ENCODE results near the gene CRK. TPM values are rescaled to one million over a fixed set of nuclear protein-coding genes. Genes with fewer than 3 reads are reported as not detected.

CRK gene
- total RNA-seq, 1 experiment from 2014 or later, result 41.8 TPM

GRCh38 chr17:1493291-1493980 lies 37.4 kb upstream of the CRK start:
- Histone ChIP-seq H3K9ac (ENCODE audit: low read length) (no peak overlapping the region), H3F3A (ENCODE audit: low read length, unreplicated experiment) (no peaks in the 10 kb centered on the region), H2AFZ (ENCODE audit: low read length) (no peak overlapping the region), H3K4me2 (ENCODE audit: low read length) (peak overlapping the region; percentile 90), H3K9me3 (ENCODE audit: low read length) (no peaks in the 10 kb centered on the region), H3K79me2 (ENCODE audit: low read length) (peaks cover 35% of the 10 kb centered on the region), H3K36me3 (ENCODE audit: low read depth, low read length) (no peaks in the 10 kb centered on the region), H3K27ac (ENCODE audit: low read length) (no peak overlapping the region), H4K20me1 (ENCODE audit: low read length) (no peaks in the 10 kb centered on the region), H3K4me3 (ENCODE audit: low read length) (no peak overlapping the region), H3K27me3 (ENCODE audit: low read length) (no peaks in the 10 kb centered on the region), H3K9me2 (replicated peaks; ENCODE audit: low read length) (no peaks in the 10 kb centered on the region), H3K4me1 (ENCODE audit: insufficient read depth, low read length) (peaks cover 10% of the 10 kb centered on the region; the same call in 1 of the 2 replicates)
- ATAC-seq, result no peak
- BruUV-seq (replicated peaks), result no TSS peak
- no peak for DNase-seq
- TF ChIP-seq CTCF (conservative IDR thresholded peaks at IDR 0.05; ENCODE audit: low read depth, low read length), result no peak
- ChIA-PET CTCF (interaction anchor here (1.1 kb wide), 1 partner anchor 22 kb away, joined by 3 read pairs; no protein-coding TSS in a partner anchor), POLR2A (ENCODE audit: unreplicated experiment) (no interaction called here)
- intact Hi-C loops (cut with micrococcal nuclease), result loop anchor here (2.0 kb wide), 1 partner anchor 23 kb away; the partner anchor contains the start of gene INPP5K

DNA sequence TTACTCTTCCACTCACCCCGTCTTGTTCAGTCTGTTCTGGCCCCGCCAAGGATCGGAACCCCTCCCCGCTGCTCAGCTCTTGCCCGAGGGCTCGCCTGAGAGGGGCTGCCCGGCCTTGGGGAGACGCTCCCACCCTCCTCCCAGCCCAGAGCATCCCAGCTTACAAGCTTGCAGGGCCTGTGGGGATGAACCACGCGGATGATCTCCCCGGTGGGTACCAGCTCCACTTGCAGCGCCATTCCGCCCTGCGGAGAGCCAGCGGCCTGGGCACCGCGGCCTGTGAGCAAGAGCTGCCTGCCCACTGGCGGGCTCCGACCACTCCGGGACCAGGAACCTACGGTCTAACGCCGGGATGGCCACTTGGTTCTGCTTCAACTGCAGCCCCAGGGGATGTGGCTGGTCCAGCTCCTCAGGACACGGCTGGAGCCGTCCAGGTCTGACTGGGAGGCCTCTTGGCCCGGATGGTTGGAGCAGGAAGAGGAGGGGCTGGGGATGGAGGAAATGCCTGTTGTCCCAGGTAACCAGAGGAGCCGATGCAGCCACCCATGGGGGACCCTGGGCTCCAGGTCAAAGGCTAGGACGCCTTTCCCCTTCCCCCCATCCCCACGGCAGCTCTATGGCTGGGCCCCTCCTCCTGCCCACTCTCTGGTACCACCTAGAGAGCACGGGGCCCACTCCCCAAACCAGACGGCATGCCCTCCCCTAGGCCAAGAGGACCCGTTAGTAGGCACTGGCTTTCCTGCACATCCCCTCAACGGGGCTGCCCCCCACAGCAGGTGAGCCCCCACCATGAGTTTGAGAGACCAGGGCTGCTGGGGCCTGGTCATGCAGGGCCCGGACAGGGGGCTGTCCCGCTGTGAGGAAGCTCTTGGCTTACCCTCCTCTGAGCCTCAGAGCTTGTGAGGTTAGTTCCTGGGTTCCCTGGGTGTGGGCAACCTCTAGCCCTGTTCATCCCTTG lies 36.5 kb upstream of the CRK start, which contains the start of gene MYO1C:
MYO1C (minus strand) TSS at position 438 of the 958 bp plus-strand sequence; CDS start at position 239, 199 bp downstream.
- peak within 1 kb of the TSS; percentile 97 for H3K4me3 ChIP-seq (ENCODE audit: low read length)
- H3K9ac ChIP-seq (ENCODE audit: low read length), result peak within 1 kb of the TSS; percentile 83
- H3F3A ChIP-seq (ENCODE audit: low read length, unreplicated experiment), result no peaks in the 10 kb centered on the region
- H3K9me3 ChIP-seq (ENCODE audit: low read length), result no peaks in the 10 kb centered on the region
- H2AFZ ChIP-seq (ENCODE audit: low read length), result peak within 1 kb of the TSS; percentile 90
- H3K4me1 ChIP-seq (ENCODE audit: insufficient read depth, low read length), result peaks cover 11% of the 10 kb centered on the region; the same call in 1 of the 2 replicates
- no peaks in the 10 kb centered on the region for H3K9me2 ChIP-seq (replicated peaks; ENCODE audit: low read length)
- ATAC-seq (peak; percentile 33), DNase-seq (peak; percentile 47)
- H3K27me3 ChIP-seq (ENCODE audit: low read length), result no peaks in the 10 kb centered on the region
- intact Hi-C loops (cut with micrococcal nuclease), result loop anchor here (2.0 kb wide), 1 partner anchor 24 kb away; the partner anchor contains the start of gene INPP5K
- CTCF ChIA-PET, result interaction anchor here (1.1 to 1.2 kb wide), 2 partner anchors 23 to 24 kb away, joined by 3 read pairs; partner anchors contain the start of gene INPP5K
- BruUV-seq (replicated peaks), result TSS peak; percentile 47
- peak within 1 kb of the TSS; percentile 32 for H3K27ac ChIP-seq (ENCODE audit: low read length)
- H3K36me3 ChIP-seq (ENCODE audit: low read depth, low read length), result no peaks in the 10 kb centered on the region
- H3K4me2 ChIP-seq (ENCODE audit: low read length), result peak within 1 kb of the TSS; percentile 90
- no peaks in the 10 kb centered on the region for H4K20me1 ChIP-seq (ENCODE audit: low read length)
- POLR2A ChIA-PET (ENCODE audit: unreplicated experiment), result interaction anchor here (0.6 kb wide), 1 partner anchor 129 kb away, joined by 3 read pairs; no protein-coding TSS in a partner anchor
- peaks cover 35% of the 10 kb centered on the region for H3K79me2 ChIP-seq (ENCODE audit: low read length)
- TF ChIP-seq EZH2 (IDR thresholded peaks at IDR 0.05; ENCODE audit: low read length, unreplicated experiment), result no peak
- TF ChIP-seq EZH2phosphoT487 (IDR thresholded peaks at IDR 0.05; ENCODE audit: borderline replicate concordance, low read length), result no peak
- TF ChIP-seq CTCF (conservative IDR thresholded peaks at IDR 0.05; ENCODE audit: low read depth, low read length), result no peak

Data from PC-3 (cell line).